Ishikawa (cell line): Measurements from ENCODE around the gene RSRC2.

ENCODE experiments used
- CEBPB ChIP-seq: IDR thresholded peaks from 2 replicates; pipeline ENCODE4 v1.6.1; 2012
- CREB1 ChIP-seq: IDR thresholded peaks from 2 replicates; pipeline ENCODE4 v1.6.1; 2012; ENCODE audit warnings: low read depth
- EGR1 ChIP-seq: IDR thresholded peaks from 2 replicates; pipeline ENCODE4 v1.6.1; 2012
- EP300 ChIP-seq: IDR thresholded peaks from 2 replicates; pipeline ENCODE4 v1.6.1; 2012; ENCODE audit warnings: borderline replicate concordance
- FOXM1 ChIP-seq: IDR thresholded peaks from 2 replicates; pipeline ENCODE4 v1.6.1; 2012; ENCODE audit warnings: low read depth, borderline replicate concordance
- NFIC ChIP-seq: IDR thresholded peaks from 2 replicates; pipeline ENCODE4 v1.6.1; 2012
- RAD21 ChIP-seq: IDR thresholded peaks from 2 replicates; pipeline ENCODE4 v1.6.1; 2012; ENCODE audit warnings: low read depth
- REST ChIP-seq: IDR thresholded peaks from 2 replicates; pipeline ENCODE4 v1.6.1; 2012; ENCODE audit warnings: low read depth, mild to moderate bottlenecking
- TAF1 ChIP-seq: IDR thresholded peaks from 2 replicates; pipeline ENCODE4 v1.6.1; 2012; ENCODE audit warnings: low read depth, mild to moderate bottlenecking
- TCF12 ChIP-seq: IDR thresholded peaks from 2 replicates; pipeline ENCODE4 v1.6.1; 2012; ENCODE audit warnings: low read depth
- TEAD4 ChIP-seq: IDR thresholded peaks from 2 replicates; pipeline ENCODE4 v1.6.1; 2012
- YY1 ChIP-seq: IDR thresholded peaks from 2 replicates; pipeline ENCODE4 v1.6.1; 2012; ENCODE audit warnings: low read depth
- ZBTB7A ChIP-seq: IDR thresholded peaks from 2 replicates; pipeline ENCODE4 v1.6.1; 2012; ENCODE audit warnings: low read depth
- TF ChIP-seq, protein P1 (sequence below): IDR thresholded peaks from 2 replicates; pipeline ENCODE4 v1.6.1; 2012
- TF ChIP-seq, protein P2 (sequence below): IDR thresholded peaks from 2 replicates; pipeline ENCODE4 v1.6.1; 2012

Gene RSRC2

GRCh38 chr12:122481861-122482260 lies 44.9 kb downstream of the RSRC2 start:
- TF ChIP-seq REST (no peak), EP300 (no peak), EGR1 (no peak), TAF1 (no peak), CEBPB (no peak), TCF12 (no peak)

DNA sequence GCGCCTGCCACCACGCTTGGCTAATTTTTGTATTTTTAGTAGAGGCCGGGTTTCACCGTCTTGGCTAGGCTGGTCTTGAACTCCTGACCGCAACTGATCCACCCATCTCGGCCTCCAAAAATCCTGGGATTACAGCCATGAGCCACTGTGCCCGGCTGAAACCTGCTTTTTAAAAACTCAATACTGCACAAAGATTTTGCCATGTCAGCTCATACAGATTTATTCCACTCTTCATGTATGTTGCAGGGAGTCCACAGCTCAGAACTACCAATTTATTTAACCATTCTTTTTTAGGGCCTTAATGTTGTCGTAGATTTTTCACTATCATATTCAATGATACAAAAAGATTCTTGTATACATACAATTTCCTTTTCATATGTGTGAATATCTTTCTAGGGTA lies 46.0 kb downstream of the RSRC2 start:
- TF ChIP-seq, protein P1, sequence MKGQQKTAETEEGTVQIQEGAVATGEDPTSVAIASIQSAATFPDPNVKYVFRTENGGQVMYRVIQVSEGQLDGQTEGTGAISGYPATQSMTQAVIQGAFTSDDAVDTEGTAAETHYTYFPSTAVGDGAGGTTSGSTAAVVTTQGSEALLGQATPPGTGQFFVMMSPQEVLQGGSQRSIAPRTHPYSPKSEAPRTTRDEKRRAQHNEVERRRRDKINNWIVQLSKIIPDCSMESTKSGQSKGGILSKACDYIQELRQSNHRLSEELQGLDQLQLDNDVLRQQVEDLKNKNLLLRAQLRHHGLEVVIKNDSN = no peak
- TF ChIP-seq FOXM1 (no peak), ZBTB7A (no peak), TCF12 (no peak), TAF1 (no peak), EGR1 (no peak)
- TF ChIP-seq, protein P2, sequence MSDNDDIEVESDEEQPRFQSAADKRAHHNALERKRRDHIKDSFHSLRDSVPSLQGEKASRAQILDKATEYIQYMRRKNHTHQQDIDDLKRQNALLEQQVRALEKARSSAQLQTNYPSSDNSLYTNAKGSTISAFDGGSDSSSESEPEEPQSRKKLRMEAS = no peak

GRCh38 chr12:122474324-122474716 lies 52.4 kb downstream of the RSRC2 start:
- TF ChIP-seq RAD21 (no peak), TCF12 (no peak), CEBPB (no peak), REST (no peak), TAF1 (no peak), YY1 (no peak)

- no peak for TF ChIP-seq ZBTB7A
- TF ChIP-seq NFIC = no peak
- no peak for TF ChIP-seq TCF12
- TF ChIP-seq TAF1 = no peak
- TF ChIP-seq, protein P2 = no peak
These were observed 53.0 kb downstream of the RSRC2 start for GRCh38 chr12:122473543-122474323.

DNA sequence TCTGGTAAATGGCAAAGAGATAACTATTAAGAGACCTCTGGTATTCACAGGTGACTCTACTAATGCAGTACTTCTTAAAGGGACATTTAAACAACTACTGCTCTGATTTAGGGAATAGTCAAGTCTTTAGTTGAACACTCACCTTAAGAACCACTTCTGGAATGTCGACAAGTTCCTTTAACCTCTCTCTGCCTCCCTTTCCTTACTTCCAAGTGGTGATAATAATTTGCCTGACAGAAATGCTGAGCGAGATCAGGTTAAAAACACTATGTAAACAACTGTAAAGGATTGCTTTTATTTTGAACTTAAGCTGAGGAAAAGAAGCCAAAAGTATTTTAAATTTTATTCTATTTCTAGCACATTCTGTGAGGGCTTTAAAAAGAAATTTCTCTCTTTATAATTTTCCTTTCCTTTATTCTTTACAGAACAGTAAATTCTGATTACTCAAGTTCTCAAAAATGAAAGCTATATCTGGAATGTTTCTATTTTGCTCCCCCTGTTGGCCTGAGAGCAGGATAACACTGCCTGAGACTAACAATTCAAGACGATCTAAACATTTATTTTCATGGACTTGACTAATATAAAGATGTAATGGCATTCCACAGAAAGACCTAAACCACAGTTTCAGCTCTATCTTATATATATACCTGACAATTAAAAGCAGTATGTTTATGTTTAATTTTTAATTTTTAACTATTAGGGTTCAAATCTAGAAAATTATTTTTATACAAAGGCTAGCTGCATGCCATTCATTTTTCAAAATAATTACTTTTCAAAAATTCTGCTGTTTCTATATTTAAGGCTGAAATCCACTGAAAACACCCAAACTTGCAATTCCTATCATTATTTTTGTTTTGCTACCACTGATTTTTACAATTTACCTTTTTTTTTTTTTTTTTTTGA lies 55.2 kb downstream of the RSRC2 start:
- no peak for TF ChIP-seq ZBTB7A
- TF ChIP-seq, protein P1 = no peak
- peak; percentile 56; the same call in 1 of the 2 replicates for TF ChIP-seq TEAD4
- no peak for TF ChIP-seq EP300
- TF ChIP-seq CEBPB = no peak
- TF ChIP-seq RAD21 = peak; percentile 72
- TF ChIP-seq FOXM1 = no peak
- no peak for TF ChIP-seq TCF12
- TF ChIP-seq EGR1 = no peak

GRCh38 chr12:122467983-122468382 lies 58.8 kb downstream of the RSRC2 start:
- TF ChIP-seq CREB1 = no peak
- TF ChIP-seq EP300 = no peak
- TF ChIP-seq, protein P2 = no peak
- TF ChIP-seq REST = no peak
- no peak for TF ChIP-seq EGR1
- TF ChIP-seq RAD21 = no peak
- no peak for TF ChIP-seq TCF12
- TF ChIP-seq, protein P1 = no peak
- no peak for TF ChIP-seq TAF1
- TF ChIP-seq TEAD4 = no peak
- no peak for TF ChIP-seq YY1
- no peak for TF ChIP-seq NFIC
